H9 (cell line): ENCODE data around the gene SCYGR1. TPM values are rescaled to one million over a fixed set of nuclear protein-coding genes. Genes with fewer than 3 reads are reported as not detected.

Experiments used
- DNase-seq: peaks from one replicate; pipeline ENCODE4 v3.0.0-alpha.2; 2017
- H2AFZ ChIP-seq: one replicate; pipeline ENCODE4 v1.6.1; 2013; ENCODE audit warnings: mild to moderate bottlenecking, low read length, control low read depth, moderate library complexity
- H2AK5ac ChIP-seq: 2 replicates; pipeline ENCODE4 v1.6.1; 2013; ENCODE audit warnings: low read length, control low read depth, mixed read lengths; ENCODE audit not compliant: insufficient read length
- H2BK120ac ChIP-seq: one replicate; pipeline ENCODE4 v1.6.1; 2013; ENCODE audit warnings: low read depth, mild to moderate bottlenecking, low read length, control low read depth, inconsistent platforms; ENCODE audit not compliant: poor library complexity, severe bottlenecking
- H2BK12ac ChIP-seq: 2 replicates; pipeline ENCODE4 v1.6.1; 2013; ENCODE audit warnings: low read length, control low read depth, mixed read lengths, low read depth; ENCODE audit not compliant: insufficient read length
- H2BK15ac ChIP-seq: 2 replicates; pipeline ENCODE4 v1.6.1; 2013; ENCODE audit warnings: low read depth, low read length, control low read depth
- H2BK20ac ChIP-seq: one replicate; pipeline ENCODE4 v1.6.1; 2013; ENCODE audit warnings: low read depth, mild to moderate bottlenecking, low read length, control low read depth, inconsistent platforms; ENCODE audit not compliant: poor library complexity, severe bottlenecking
- H2BK5ac ChIP-seq: 2 replicates; pipeline ENCODE4 v1.6.1; 2013; ENCODE audit warnings: low read length, control low read depth, mixed read lengths; ENCODE audit not compliant: insufficient read length
- H3K14ac ChIP-seq: 2 replicates; pipeline ENCODE4 v1.6.1; 2013; ENCODE audit warnings: low read length, control low read depth; ENCODE audit not compliant: insufficient read depth
- H3K18ac ChIP-seq: 2 replicates; pipeline ENCODE4 v1.6.1; 2013; ENCODE audit warnings: low read depth, mild to moderate bottlenecking, mixed read lengths, low read length, control low read depth; ENCODE audit not compliant: insufficient read length
- H3K23ac ChIP-seq: 2 replicates; pipeline ENCODE4 v1.6.1; 2013; ENCODE audit warnings: low read length, control low read depth, mixed read lengths, low read depth; ENCODE audit not compliant: insufficient read length
- H3K23me2 ChIP-seq: 2 replicates; pipeline ENCODE4 v1.6.1; 2013; ENCODE audit warnings: low read depth, mild to moderate bottlenecking, mixed read lengths, low read length, control low read depth; ENCODE audit not compliant: insufficient read length, poor library complexity, severe bottlenecking
- H3K27ac ChIP-seq: 2 replicates; pipeline ENCODE4 v1.5.1; 2013; ENCODE audit warnings: low read length, control low read depth, mixed read lengths, low read depth; ENCODE audit not compliant: insufficient read length
- H3K27me3 ChIP-seq: 2 replicates; pipeline ENCODE4 v1.6.1; 2013; ENCODE audit warnings: low read length, control low read depth, inconsistent platforms; ENCODE audit not compliant: insufficient read depth
- H3K4ac ChIP-seq: 2 replicates; pipeline ENCODE4 v1.6.1; 2013; ENCODE audit warnings: low read depth, mild to moderate bottlenecking, control low read depth, inconsistent platforms, low read length, moderate library complexity
- H3K4me1 ChIP-seq: 2 replicates; pipeline ENCODE4 v1.6.1; 2013; ENCODE audit warnings: low read length, control low read depth, inconsistent platforms; ENCODE audit not compliant: insufficient read depth
- H3K4me2 ChIP-seq: 2 replicates; pipeline ENCODE4 v1.6.1; 2013; ENCODE audit warnings: low read length, control low read depth, mixed read lengths; ENCODE audit not compliant: insufficient read length, insufficient read depth
- H3K56ac ChIP-seq: 2 replicates; pipeline ENCODE4 v1.6.1; 2013; ENCODE audit warnings: low read depth, mild to moderate bottlenecking, mixed read lengths, low read length, control low read depth; ENCODE audit not compliant: insufficient read length
- H3K79me1 ChIP-seq: 2 replicates; pipeline ENCODE4 v1.6.1; 2013; ENCODE audit warnings: low read depth, mild to moderate bottlenecking, moderate library complexity, low read length, control low read depth, inconsistent platforms; ENCODE audit not compliant: insufficient read depth, poor library complexity, severe bottlenecking
- H3K79me2 ChIP-seq: 2 replicates; pipeline ENCODE4 v1.6.1; 2013; ENCODE audit warnings: low read length, control low read depth, inconsistent platforms; ENCODE audit not compliant: insufficient read depth
- H3K9ac ChIP-seq: 2 replicates; pipeline ENCODE4 v1.6.1; 2013; ENCODE audit warnings: low read length, control low read depth, mixed read lengths; ENCODE audit not compliant: insufficient read length; ENCODE audit errors: extremely low read depth
- H3K9me3 ChIP-seq: one replicate; pipeline ENCODE4 v1.6.1; 2013; ENCODE audit warnings: low read depth, low read length, inconsistent platforms; ENCODE audit not compliant: control insufficient read depth
- H3T11ph ChIP-seq: one replicate; pipeline ENCODE4 v1.6.1; 2013; ENCODE audit warnings: mild to moderate bottlenecking, low read length, control low read depth, inconsistent platforms
- H4K20me1 ChIP-seq: one replicate; pipeline ENCODE4 v1.6.1; 2013; ENCODE audit not compliant: control insufficient read depth, insufficient read length, insufficient read depth
- H4K5ac ChIP-seq: 2 replicates; pipeline ENCODE4 v1.6.1; 2013; ENCODE audit warnings: low read depth, mild to moderate bottlenecking, mixed read lengths, low read length, control low read depth; ENCODE audit not compliant: insufficient read length
- H4K8ac ChIP-seq: replicated peaks from 2 replicates; pipeline ENCODE4 v1.6.1; 2013; ENCODE audit warnings: low read length, control low read depth, mixed read lengths, low read depth; ENCODE audit not compliant: insufficient read length
- H4K91ac ChIP-seq: 2 replicates; pipeline ENCODE4 v1.6.1; 2013; ENCODE audit warnings: low read depth, mild to moderate bottlenecking, moderate library complexity, mixed read lengths, low read length, control low read depth; ENCODE audit not compliant: insufficient read length
- H3K27ac Mint-ChIP-seq, 3 experiments: 2 replicates in 2 of 3; 3 replicates in 1 of 3; pipeline ENCODE4 v1.8.0; 2020 to 2021; ENCODE audit warnings: mixed read lengths in 3 of 3, mild to moderate bottlenecking in 1 of 3, moderate library complexity in 1 of 3
- H3K27me3 Mint-ChIP-seq: 2 replicates; pipeline ENCODE4 v1.8.0; 2021; ENCODE audit warnings: low read depth, mild to moderate bottlenecking, moderate library complexity, mixed read lengths
- H3K36me3 Mint-ChIP-seq, 3 experiments: 2 replicates in 2 of 3; 3 replicates in 1 of 3; pipeline ENCODE4 v1.8.0; 2020 to 2021; ENCODE audit warnings: low read depth in 3 of 3, mixed read lengths in 3 of 3; ENCODE audit not compliant: insufficient read depth in 1 of 3
- H3K4me1 Mint-ChIP-seq, 2 experiments: 2 replicates each; pipeline ENCODE4 v1.8.0; 2020; ENCODE audit warnings: mixed read lengths in 2 of 2
- H3K4me3 Mint-ChIP-seq, 2 experiments: 2 replicates in 1 of 2; 3 replicates in 1 of 2; pipeline ENCODE4 v1.8.0; 2020 to 2021; ENCODE audit warnings: mild to moderate bottlenecking in 2 of 2, mixed read lengths in 2 of 2, moderate library complexity in 1 of 2
- H3K9me3 Mint-ChIP-seq, 2 experiments: 2 replicates in 1 of 2; 3 replicates in 1 of 2; pipeline ENCODE4 v1.8.0; 2020; ENCODE audit warnings: mild to moderate bottlenecking in 2 of 2, mixed read lengths in 2 of 2, moderate library complexity in 1 of 2
- WGBS: extraction: QIAGEN DNeasy Blood & Tissue Kit; methylation state at CpG from one replicate; pipeline ENCODE4 v1.1.7; 2013; ENCODE audit warnings: missing lambda C conversion rate, low lambda C conversion rate, mixed read lengths; ENCODE audit not compliant: insufficient read length; ENCODE audit errors: extremely low coverage; 5-methylcytosine and 5-hydroxymethylcytosine counted together
- total RNA-seq: library from RNA; stranded (reverse); gene quantifications from 2 replicates; pipeline ENCODE4 v1.2.1, GENCODE V29; 2021
- TF ChIP-seq, protein P1 (sequence below): fragments of 200-600 bp; sonication (generic); conservative IDR thresholded peaks from 3 replicates; pipeline ENCODE4 v1.8.0; 2021; ENCODE audit warnings: antibody characterized with exemption, mild to moderate bottlenecking

The SCYGR1 gene
- total RNA-seq, 1 experiment from 2014 or later: not detected

DNA sequence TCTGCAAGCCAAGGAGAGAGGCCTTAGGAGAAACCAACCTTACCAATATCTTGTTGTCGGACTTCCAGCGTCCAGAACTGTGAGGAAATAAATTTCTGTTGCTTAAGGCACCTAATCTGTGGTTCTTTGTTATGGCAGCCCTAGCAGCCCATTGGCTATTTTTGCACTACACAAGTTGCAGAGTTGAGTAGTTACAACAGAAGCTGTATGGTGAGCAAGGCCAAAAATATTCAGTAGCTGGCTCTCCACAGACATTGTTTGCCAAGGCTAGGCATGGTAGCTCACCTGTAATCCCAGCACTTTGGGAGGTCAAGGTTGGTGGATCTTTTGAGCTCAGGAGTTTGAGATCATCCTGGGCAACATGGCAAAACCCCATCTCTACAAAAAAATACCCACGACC is 27.1 kb upstream of the SCYGR1 start:
- DNase-seq: no peak
- H3K9me3 Mint-ChIP-seq: no peaks in the 10 kb centered on the region
- TF ChIP-seq, protein P1, sequence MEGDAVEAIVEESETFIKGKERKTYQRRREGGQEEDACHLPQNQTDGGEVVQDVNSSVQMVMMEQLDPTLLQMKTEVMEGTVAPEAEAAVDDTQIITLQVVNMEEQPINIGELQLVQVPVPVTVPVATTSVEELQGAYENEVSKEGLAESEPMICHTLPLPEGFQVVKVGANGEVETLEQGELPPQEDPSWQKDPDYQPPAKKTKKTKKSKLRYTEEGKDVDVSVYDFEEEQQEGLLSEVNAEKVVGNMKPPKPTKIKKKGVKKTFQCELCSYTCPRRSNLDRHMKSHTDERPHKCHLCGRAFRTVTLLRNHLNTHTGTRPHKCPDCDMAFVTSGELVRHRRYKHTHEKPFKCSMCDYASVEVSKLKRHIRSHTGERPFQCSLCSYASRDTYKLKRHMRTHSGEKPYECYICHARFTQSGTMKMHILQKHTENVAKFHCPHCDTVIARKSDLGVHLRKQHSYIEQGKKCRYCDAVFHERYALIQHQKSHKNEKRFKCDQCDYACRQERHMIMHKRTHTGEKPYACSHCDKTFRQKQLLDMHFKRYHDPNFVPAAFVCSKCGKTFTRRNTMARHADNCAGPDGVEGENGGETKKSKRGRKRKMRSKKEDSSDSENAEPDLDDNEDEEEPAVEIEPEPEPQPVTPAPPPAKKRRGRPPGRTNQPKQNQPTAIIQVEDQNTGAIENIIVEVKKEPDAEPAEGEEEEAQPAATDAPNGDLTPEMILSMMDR: no peak
- H3K27ac Mint-ChIP-seq: peak overlapping the region in 1 of 3 experiments; percentile 3; a peak in 2 of 7 replicates
- H3K36me3 Mint-ChIP-seq: no peaks in the 10 kb centered on the region
- no peak overlapping the region for H2BK120ac ChIP-seq
- peaks cover 5 to 7% of the 10 kb centered on the region in 2 experiments; a peak in 2 of 4 replicates for H3K4me1 Mint-ChIP-seq
- no peaks in the 10 kb centered on the region for H3K4me1 ChIP-seq
- H2BK15ac ChIP-seq: no peak overlapping the region
- H3K14ac ChIP-seq: no peak overlapping the region
- no peak overlapping the region for H3K18ac ChIP-seq
- H3K79me2 ChIP-seq: no peaks in the 10 kb centered on the region
- no peak overlapping the region for H3K23ac ChIP-seq
- no peak overlapping the region for H4K91ac ChIP-seq
- no peaks in the 10 kb centered on the region for H4K20me1 ChIP-seq
- no peak overlapping the region for H3K4me3 Mint-ChIP-seq
- WGBS: no CpG with 5 or more reads among the region's 3 CpGs
- H3K27me3 Mint-ChIP-seq: no peaks in the 10 kb centered on the region
- H3K4ac ChIP-seq: no peak overlapping the region
- no peak overlapping the region for H3K9ac ChIP-seq
- H3T11ph ChIP-seq: no peak overlapping the region
- H3K4me2 ChIP-seq: no peak overlapping the region
- no peaks in the 10 kb centered on the region for H3K27me3 ChIP-seq
- no peak overlapping the region for H2AK5ac ChIP-seq
- H3K27ac ChIP-seq: no peak overlapping the region
- no peaks in the 10 kb centered on the region for H3K23me2 ChIP-seq
- H4K8ac ChIP-seq: no peak overlapping the region
- H3K79me1 ChIP-seq: no peaks in the 10 kb centered on the region
- H2BK12ac ChIP-seq: no peak overlapping the region
- no peak overlapping the region for H4K5ac ChIP-seq
- H2AFZ ChIP-seq: no peak overlapping the region
- no peak overlapping the region for H3K56ac ChIP-seq
- H2BK20ac ChIP-seq: no peak overlapping the region
- no peaks in the 10 kb centered on the region for H3K9me3 ChIP-seq
- H2BK5ac ChIP-seq: no peak overlapping the region
